ENCODE data around the gene DGKK.

DNA sequence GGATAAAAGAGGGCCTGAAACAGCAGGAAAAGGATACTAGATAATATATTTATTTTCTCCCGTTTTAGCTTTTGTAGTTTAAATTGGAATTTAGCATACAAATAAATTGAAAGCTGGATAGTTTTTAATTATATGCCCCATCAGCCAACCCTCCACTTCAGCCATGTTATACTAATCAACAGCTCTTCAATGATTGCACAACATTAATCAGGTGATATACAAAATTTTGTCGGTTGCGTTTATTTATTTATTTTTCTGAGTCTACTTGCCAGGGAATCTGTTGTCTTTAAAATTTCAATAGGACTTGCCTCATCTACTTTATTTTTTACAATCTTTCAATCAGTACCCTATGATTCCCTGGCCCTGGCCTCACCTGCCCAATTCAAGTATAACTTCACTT is 12.1 kb downstream of the DGKK start:
- TF ChIP-seq CTCF (IDR thresholded peaks at IDR 0.05), result no peak
- TF ChIP-seq POLR2A (IDR thresholded peaks at IDR 0.05), result no peak
